Uterus (tissue), 2 donors: ENCODE measurements around the gene CLEC4A.

Source experiments
- POLR2A ChIP-seq, 2 donors: fragments of 450-650 bp; IDR thresholded peaks; one replicate each; pipeline ENCODE4 v1.6.1; 2016; ENCODE audit warnings: antibody characterized with exemption in 2 of 2, mild to moderate bottlenecking in 1 of 2, moderate library complexity in 1 of 2
- TF ChIP-seq, protein P1 (sequence below), 4 experiments: fragments of 200-600 bp in 2 of 4; fragments of 450-650 bp in 2 of 4; sonication (generic) in 2 of 4; IDR thresholded peaks; one replicate each; pipeline ENCODE4 v1.5.1; 2016 to 2019; ENCODE audit warnings: antibody characterized with exemption in 4 of 4, mild to moderate bottlenecking in 2 of 4, moderate library complexity in 1 of 4

GRCh38 chr12:8099235-8099634 is 24.2 kb upstream of the CLEC4A start:
- no peak for TF ChIP-seq POLR2A (IDR thresholded peaks at IDR 0.05)
- TF ChIP-seq, protein P1, sequence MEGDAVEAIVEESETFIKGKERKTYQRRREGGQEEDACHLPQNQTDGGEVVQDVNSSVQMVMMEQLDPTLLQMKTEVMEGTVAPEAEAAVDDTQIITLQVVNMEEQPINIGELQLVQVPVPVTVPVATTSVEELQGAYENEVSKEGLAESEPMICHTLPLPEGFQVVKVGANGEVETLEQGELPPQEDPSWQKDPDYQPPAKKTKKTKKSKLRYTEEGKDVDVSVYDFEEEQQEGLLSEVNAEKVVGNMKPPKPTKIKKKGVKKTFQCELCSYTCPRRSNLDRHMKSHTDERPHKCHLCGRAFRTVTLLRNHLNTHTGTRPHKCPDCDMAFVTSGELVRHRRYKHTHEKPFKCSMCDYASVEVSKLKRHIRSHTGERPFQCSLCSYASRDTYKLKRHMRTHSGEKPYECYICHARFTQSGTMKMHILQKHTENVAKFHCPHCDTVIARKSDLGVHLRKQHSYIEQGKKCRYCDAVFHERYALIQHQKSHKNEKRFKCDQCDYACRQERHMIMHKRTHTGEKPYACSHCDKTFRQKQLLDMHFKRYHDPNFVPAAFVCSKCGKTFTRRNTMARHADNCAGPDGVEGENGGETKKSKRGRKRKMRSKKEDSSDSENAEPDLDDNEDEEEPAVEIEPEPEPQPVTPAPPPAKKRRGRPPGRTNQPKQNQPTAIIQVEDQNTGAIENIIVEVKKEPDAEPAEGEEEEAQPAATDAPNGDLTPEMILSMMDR (IDR thresholded peaks at IDR 0.05): no peak
